K562 (cell line): ENCODE results near the gene P2RX3. TPM values are rescaled to one million over a fixed set of nuclear protein-coding genes. Genes with fewer than 3 reads are reported as not detected.
A peak's percentile ranks its signal among the peaks of the same experiment; 100 is the strongest.

Experiments
- ADNP ChIP-seq: fragments of 200-800 bp; sonication (Bioruptor generic); IDR thresholded peaks from 2 replicates; pipeline ENCODE4 v1.6.1; 2016; ENCODE audit warnings: missing genetic modification characterization, missing compliant biosample characterization
- ATF7 ChIP-seq: fragments of 450-650 bp; IDR thresholded peaks from 2 replicates; pipeline ENCODE4 v1.7.1; 2014; ENCODE audit warnings: mild to moderate bottlenecking, moderate library complexity
- ESRRA ChIP-seq: fragments of 450-650 bp; IDR thresholded peaks from 2 replicates; pipeline ENCODE4 v1.6.1; 2014; ENCODE audit warnings: low read depth, mild to moderate bottlenecking, moderate library complexity, borderline replicate concordance
- MLLT1 ChIP-seq, 2 experiments: fragments of 450-650 bp; IDR thresholded peaks; 2 replicates each; pipeline ENCODE4 v1.6.1; 2016
- NFIX ChIP-seq: fragments of 250-450 bp; sonication (Bioruptor Pico); IDR thresholded peaks from 2 replicates; pipeline ENCODE4 v1.4.0; 2020; ENCODE audit warnings: low read depth, mild to moderate bottlenecking, moderate library complexity
- NR2C1 ChIP-seq, 2 experiments: fragments of 450-650 bp; IDR thresholded peaks; 2 replicates each; pipeline ENCODE4 v1.6.1; 2017; ENCODE audit warnings: mild to moderate bottlenecking in 2 of 2, antibody characterized with exemption in 1 of 2, inconsistent platforms in 1 of 2, missing compliant biosample characterization in 1 of 2, missing genetic modification characterization in 1 of 2
- PKNOX1 ChIP-seq: fragments of 450-650 bp; IDR thresholded peaks from 2 replicates; pipeline ENCODE4 v1.6.1; 2016
- ZBTB17 ChIP-seq: fragments of 450-650 bp; formaldehyde crosslinking; IDR thresholded peaks from 2 replicates; pipeline ENCODE4 v1.4.0; 2020; ENCODE audit warnings: mild to moderate bottlenecking
- polyA plus RNA-seq, 8 experiments: library from polyadenylated mRNA; depleted of rRNA in 4 of 8; stranded (reverse) in 5 of 8; unstranded in 3 of 8; fragments of >200 nt; fragmentation: Nextera tagmentation in 2 of 8; fragmentation: Illumina TruSeq in 1 of 8; extraction: Ambion mirVana in 2 of 8; extraction: Trizol in 1 of 8; gene quantifications; 2 replicates each; pipeline versions ENCODE4 v1.2.1 to v1.2.3, GENCODE V29; 2011 to 2014; ENCODE audit warnings: inconsistent platforms in 1 of 8, missing spikeins in 1 of 8
- total RNA-seq, 7 experiments: library from RNA; depleted of rRNA in 6 of 7; stranded (reverse); fragments of >200 nt in 6 of 7; fragmentation: Illumina TruSeq in 2 of 7; extraction: Trizol in 2 of 7; gene quantifications; 2 replicates each; pipeline versions ENCODE4 v1.2.1 to v1.2.3, GENCODE V29; 2011 to 2021; ENCODE audit warnings: low replicate concordance in 1 of 7
- TF ChIP-seq, protein P1 (sequence below), 2 experiments: fragments of 150-350 bp in 1 of 2; IDR thresholded peaks; 2 replicates each; pipeline ENCODE4 v1.6.1; 2012 to 2016; ENCODE audit warnings: low read depth in 2 of 2, low read length in 2 of 2, mild to moderate bottlenecking in 1 of 2, moderate library complexity in 1 of 2

Gene P2RX3
- total and polyA plus RNA-seq, 9 of the 15 experiments (the other 6 are each of a cell fraction or from before 2014, with no cell fraction given), result not detected

DNA sequence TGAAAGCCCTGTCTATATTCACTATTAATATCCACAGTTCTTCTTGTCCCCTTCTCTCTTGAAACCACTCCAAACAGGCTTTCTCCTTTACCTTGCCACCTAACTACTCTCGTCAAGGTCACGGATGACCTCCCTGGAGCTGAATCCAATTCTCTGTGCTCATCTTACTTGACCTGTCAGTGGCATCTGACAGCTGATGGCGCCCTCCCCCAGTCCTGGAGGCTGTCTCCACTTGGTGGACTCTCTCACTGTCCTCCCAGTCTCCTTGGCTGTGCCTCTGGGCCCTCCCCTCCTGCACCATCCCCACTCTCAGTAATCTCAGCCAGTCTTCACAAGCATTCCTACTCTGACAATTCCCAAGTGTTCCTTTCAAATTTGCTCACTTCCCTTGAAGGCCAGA lies 22.1 kb upstream of the P2RX3 start (continued):
- TF ChIP-seq ADNP (tag) (no peak), ESRRA (peak; percentile 88), PKNOX1 (peak; percentile 74), NR2C1 (IDR thresholded peaks at IDR 0.05) (0 out of 2 replicates have a peak, but pooled peaks have one; percentile 37), NR2C1 (tag; IDR thresholded peaks at IDR 0.05) (no peak), NFIX (no peak), ZBTB17 (CRISPR knock-in tag) (peak; percentile 94), ATF7 (no peak), MLLT1 (IDR thresholded peaks at IDR 0.05) (peak in 1 of 2 experiments; percentile 95; a peak in 2 of 4 replicates)
- TF ChIP-seq, protein P1, sequence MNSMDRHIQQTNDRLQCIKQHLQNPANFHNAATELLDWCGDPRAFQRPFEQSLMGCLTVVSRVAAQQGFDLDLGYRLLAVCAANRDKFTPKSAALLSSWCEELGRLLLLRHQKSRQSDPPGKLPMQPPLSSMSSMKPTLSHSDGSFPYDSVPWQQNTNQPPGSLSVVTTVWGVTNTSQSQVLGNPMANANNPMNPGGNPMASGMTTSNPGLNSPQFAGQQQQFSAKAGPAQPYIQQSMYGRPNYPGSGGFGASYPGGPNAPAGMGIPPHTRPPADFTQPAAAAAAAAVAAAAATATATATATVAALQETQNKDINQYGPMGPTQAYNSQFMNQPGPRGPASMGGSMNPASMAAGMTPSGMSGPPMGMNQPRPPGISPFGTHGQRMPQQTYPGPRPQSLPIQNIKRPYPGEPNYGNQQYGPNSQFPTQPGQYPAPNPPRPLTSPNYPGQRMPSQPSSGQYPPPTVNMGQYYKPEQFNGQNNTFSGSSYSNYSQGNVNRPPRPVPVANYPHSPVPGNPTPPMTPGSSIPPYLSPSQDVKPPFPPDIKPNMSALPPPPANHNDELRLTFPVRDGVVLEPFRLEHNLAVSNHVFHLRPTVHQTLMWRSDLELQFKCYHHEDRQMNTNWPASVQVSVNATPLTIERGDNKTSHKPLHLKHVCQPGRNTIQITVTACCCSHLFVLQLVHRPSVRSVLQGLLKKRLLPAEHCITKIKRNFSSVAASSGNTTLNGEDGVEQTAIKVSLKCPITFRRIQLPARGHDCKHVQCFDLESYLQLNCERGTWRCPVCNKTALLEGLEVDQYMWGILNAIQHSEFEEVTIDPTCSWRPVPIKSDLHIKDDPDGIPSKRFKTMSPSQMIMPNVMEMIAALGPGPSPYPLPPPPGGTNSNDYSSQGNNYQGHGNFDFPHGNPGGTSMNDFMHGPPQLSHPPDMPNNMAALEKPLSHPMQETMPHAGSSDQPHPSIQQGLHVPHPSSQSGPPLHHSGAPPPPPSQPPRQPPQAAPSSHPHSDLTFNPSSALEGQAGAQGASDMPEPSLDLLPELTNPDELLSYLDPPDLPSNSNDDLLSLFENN (IDR thresholded peaks at IDR 0.05; ENCODE audit: low read depth in 2 of 2, low read length in 2 of 2), result 0 out of 4 replicates have a peak, but pooled peaks of 1 of the 2 experiments have one; percentile 41
